Duodenal mucosa (tissue), 2 donors: ENCODE results near the gene CTSE.

Experiments
- H3K27ac ChIP-seq: one replicate; pipeline ENCODE4 v1.7.0; 2013; ENCODE audit warnings: low read depth, low read length
- H3K27me3 ChIP-seq, 2 donors: one replicate each; pipeline ENCODE4 v1.7.0; 2013; ENCODE audit warnings: low read length in 2 of 2, control low read depth in 1 of 2; ENCODE audit not compliant: insufficient read depth in 2 of 2, control insufficient read depth in 1 of 2
- H3K36me3 ChIP-seq, 2 donors: one replicate each; pipeline ENCODE4 v1.7.0; 2013; ENCODE audit warnings: low read length in 2 of 2, control low read depth in 1 of 2; ENCODE audit not compliant: insufficient read depth in 2 of 2, control insufficient read depth in 1 of 2
- H3K4me1 ChIP-seq, 2 donors: one replicate each; pipeline ENCODE4 v1.7.0; 2013; ENCODE audit warnings: low read length in 2 of 2, control low read depth in 1 of 2; ENCODE audit not compliant: insufficient read depth in 2 of 2, control insufficient read depth in 1 of 2
- H3K4me3 ChIP-seq, 2 donors: one replicate each; pipeline ENCODE4 v1.7.0; 2013; ENCODE audit warnings: low read length in 2 of 2, low read depth in 1 of 2
- H3K9ac ChIP-seq, 2 donors: one replicate each; pipeline ENCODE4 v1.7.0; 2013; ENCODE audit warnings: low read length in 2 of 2, low read depth in 1 of 2
- H3K9me3 ChIP-seq, 2 donors: one replicate each; pipeline ENCODE4 v1.7.0; 2013; ENCODE audit warnings: low read length in 2 of 2, control low read depth in 1 of 2; ENCODE audit not compliant: control insufficient read depth in 1 of 2

Gene CTSE

GRCh38 chr1:205981257-205981656, 42.4 kb downstream of the CTSE start:
- Histone ChIP-seq H3K9me3 (peaks cover 0 to 6% of the 10 kb centered on the region in 2 donors), H3K4me1 (peaks cover 0 to 6% of the 10 kb centered on the region in 2 donors), H3K9ac (no peak overlapping the region), H3K27me3 (no peaks in the 10 kb centered on the region), H3K36me3 (no peaks in the 10 kb centered on the region), H3K27ac (no peak overlapping the region), H3K4me3 (no peak overlapping the region)

GRCh38 chr1:205980237-205980870, 43.3 kb downstream of the CTSE start:
- Histone ChIP-seq H3K4me1 (peaks cover 0 to 6% of the 10 kb centered on the region in 2 donors), H3K9me3 (peaks cover 0 to 6% of the 10 kb centered on the region in 2 donors), H3K27me3 (no peaks in the 10 kb centered on the region), H3K9ac (no peak overlapping the region), H3K4me3 (no peak overlapping the region), H3K36me3 (no peaks in the 10 kb centered on the region), H3K27ac (no peak overlapping the region)

GRCh38 chr1:205979301-205979700, 44.4 kb downstream of the CTSE start:
- Histone ChIP-seq H3K36me3 (no peaks in the 10 kb centered on the region), H3K27me3 (no peaks in the 10 kb centered on the region), H3K27ac (no peak overlapping the region), H3K4me3 (no peak overlapping the region), H3K4me1 (peaks cover 0 to 6% of the 10 kb centered on the region in 2 donors), H3K9ac (no peak overlapping the region), H3K9me3 (peaks cover 0 to 6% of the 10 kb centered on the region in 2 donors)

- no peaks in the 10 kb centered on the region for H3K27me3 ChIP-seq
- H3K9ac ChIP-seq = no peak overlapping the region
- peaks cover 0 to 6% of the 10 kb centered on the region in 2 donors for H3K9me3 ChIP-seq
Observed at GRCh38 chr1:205978676-205979075, 45.0 kb downstream of the CTSE start.

GRCh38 chr1:205977402-205978014, 46.2 kb downstream of the CTSE start:
- no peaks in the 10 kb centered on the region for H3K4me1 ChIP-seq
- no peak overlapping the region for H3K27ac ChIP-seq
- no peaks in the 10 kb centered on the region for H3K36me3 ChIP-seq
- no peak overlapping the region for H3K4me3 ChIP-seq
- peaks cover 0 to 3% of the 10 kb centered on the region in 2 donors for H3K27me3 ChIP-seq
- H3K9ac ChIP-seq = no peak overlapping the region
- peaks cover 0 to 6% of the 10 kb centered on the region in 2 donors for H3K9me3 ChIP-seq

More at GRCh38 chr1:205978676-205979075, 45.0 kb downstream of the CTSE start:
- Histone ChIP-seq H3K27ac (no peak overlapping the region), H3K4me1 (peaks cover 0 to under 1% of the 10 kb centered on the region in 2 donors), H3K4me3 (no peak overlapping the region), H3K36me3 (no peaks in the 10 kb centered on the region)

- no peaks in the 10 kb centered on the region for H3K36me3 ChIP-seq
- H3K9ac ChIP-seq = no peak overlapping the region
- H3K4me3 ChIP-seq = no peak overlapping the region
- peaks cover 0 to 3% of the 10 kb centered on the region in 2 donors for H3K27me3 ChIP-seq
- peaks cover 0 to 6% of the 10 kb centered on the region in 2 donors for H3K9me3 ChIP-seq
- no peaks in the 10 kb centered on the region for H3K4me1 ChIP-seq
- no peak overlapping the region for H3K27ac ChIP-seq
Observed at GRCh38 chr1:205976708-205977401, 46.8 kb downstream of the CTSE start.

- H3K9ac ChIP-seq = no peak overlapping the region
- peaks cover 0 to 3% of the 10 kb centered on the region in 2 donors for H3K27me3 ChIP-seq
- H3K27ac ChIP-seq = no peak overlapping the region
- H3K9me3 ChIP-seq = no peaks in the 10 kb centered on the region
- no peaks in the 10 kb centered on the region for H3K4me1 ChIP-seq
- H3K36me3 ChIP-seq = no peaks in the 10 kb centered on the region
- H3K4me3 ChIP-seq = no peak overlapping the region
Observed at GRCh38 chr1:205976036-205976435, 47.7 kb downstream of the CTSE start.

- Histone ChIP-seq H3K9me3 (no peaks in the 10 kb centered on the region), H3K36me3 (no peaks in the 10 kb centered on the region), H3K27me3 (peaks cover 0 to 3% of the 10 kb centered on the region in 2 donors), H3K4me3 (no peak overlapping the region), H3K27ac (no peak overlapping the region), H3K9ac (no peak overlapping the region), H3K4me1 (no peaks in the 10 kb centered on the region)
Observed at GRCh38 chr1:205975387-205975998, 48.2 kb downstream of the CTSE start.

- no peaks in the 10 kb centered on the region for H3K4me1 ChIP-seq
- H3K36me3 ChIP-seq = no peaks in the 10 kb centered on the region
- no peaks in the 10 kb centered on the region for H3K9me3 ChIP-seq
- H3K4me3 ChIP-seq = no peak overlapping the region
- H3K9ac ChIP-seq = peak overlapping the region in 1 of 2 donors; percentile 16
- no peak overlapping the region for H3K27ac ChIP-seq
- H3K27me3 ChIP-seq = peaks cover 0 to 3% of the 10 kb centered on the region in 2 donors
Observed at GRCh38 chr1:205974712-205975111, 49.0 kb downstream of the CTSE start.
